A673 (cell line): ENCODE data around the gene GSC.

Experiments used
- EZH2 ChIP-seq: fragments of 200-600 bp; sonication (generic); IDR thresholded peaks from 2 replicates; pipeline ENCODE4 v1.6.1; 2017; ENCODE audit warnings: borderline replicate concordance, low read depth, mild to moderate bottlenecking, mixed read lengths, antibody characterized with exemption, low read length; ENCODE audit not compliant: poor library complexity, severe bottlenecking
- TF ChIP-seq, protein P1 (sequence below): fragments of 300-800, 200-600 bp; sonication (generic); conservative IDR thresholded peaks from 2 replicates; pipeline ENCODE4 v1.5.1; 2017; ENCODE audit warnings: low read depth, mild to moderate bottlenecking, antibody characterized with exemption, low read length, moderate library complexity, mixed read lengths

GRCh38 chr14:94793901-94794300 is 24.0 kb upstream of the GSC start:
- TF ChIP-seq, protein P1, sequence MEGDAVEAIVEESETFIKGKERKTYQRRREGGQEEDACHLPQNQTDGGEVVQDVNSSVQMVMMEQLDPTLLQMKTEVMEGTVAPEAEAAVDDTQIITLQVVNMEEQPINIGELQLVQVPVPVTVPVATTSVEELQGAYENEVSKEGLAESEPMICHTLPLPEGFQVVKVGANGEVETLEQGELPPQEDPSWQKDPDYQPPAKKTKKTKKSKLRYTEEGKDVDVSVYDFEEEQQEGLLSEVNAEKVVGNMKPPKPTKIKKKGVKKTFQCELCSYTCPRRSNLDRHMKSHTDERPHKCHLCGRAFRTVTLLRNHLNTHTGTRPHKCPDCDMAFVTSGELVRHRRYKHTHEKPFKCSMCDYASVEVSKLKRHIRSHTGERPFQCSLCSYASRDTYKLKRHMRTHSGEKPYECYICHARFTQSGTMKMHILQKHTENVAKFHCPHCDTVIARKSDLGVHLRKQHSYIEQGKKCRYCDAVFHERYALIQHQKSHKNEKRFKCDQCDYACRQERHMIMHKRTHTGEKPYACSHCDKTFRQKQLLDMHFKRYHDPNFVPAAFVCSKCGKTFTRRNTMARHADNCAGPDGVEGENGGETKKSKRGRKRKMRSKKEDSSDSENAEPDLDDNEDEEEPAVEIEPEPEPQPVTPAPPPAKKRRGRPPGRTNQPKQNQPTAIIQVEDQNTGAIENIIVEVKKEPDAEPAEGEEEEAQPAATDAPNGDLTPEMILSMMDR: no peak
- no peak for TF ChIP-seq EZH2
